Stomach smooth muscle (tissue), 2 donors: ENCODE results near the gene RIMS4.

Experiments used
- H3K27ac ChIP-seq: one replicate; pipeline ENCODE4 v1.7.0; 2013; ENCODE audit warnings: mild to moderate bottlenecking, low read length, inconsistent platforms
- H3K27me3 ChIP-seq, 2 donors: one replicate each; pipeline ENCODE4 v1.7.0; 2013; ENCODE audit warnings: low read length in 2 of 2; ENCODE audit not compliant: insufficient read depth in 2 of 2, control insufficient read depth in 1 of 2
- H3K36me3 ChIP-seq, 2 donors: one replicate each; pipeline ENCODE4 v1.7.0; 2013; ENCODE audit warnings: low read length in 2 of 2; ENCODE audit not compliant: control insufficient read depth in 2 of 2, insufficient read depth in 2 of 2
- H3K4me1 ChIP-seq: one replicate; pipeline ENCODE4 v1.7.0; 2013; ENCODE audit warnings: low read length; ENCODE audit not compliant: control insufficient read depth, insufficient read depth
- H3K4me3 ChIP-seq, 2 donors: one replicate each; pipeline ENCODE4 v1.7.0; 2013; ENCODE audit warnings: low read length in 2 of 2
- H3K9ac ChIP-seq, 2 donors: one replicate each; pipeline ENCODE4 v1.7.0; 2013; ENCODE audit warnings: low read length in 2 of 2, mild to moderate bottlenecking in 1 of 2
- H3K9me3 ChIP-seq, 2 donors: one replicate each; pipeline ENCODE4 v1.7.0; 2013; ENCODE audit warnings: low read length in 2 of 2; ENCODE audit not compliant: control insufficient read depth in 2 of 2
- donor health status: healthy.
- donor health status: Pancreatic carcinoma.

The RIMS4 gene

DNA sequence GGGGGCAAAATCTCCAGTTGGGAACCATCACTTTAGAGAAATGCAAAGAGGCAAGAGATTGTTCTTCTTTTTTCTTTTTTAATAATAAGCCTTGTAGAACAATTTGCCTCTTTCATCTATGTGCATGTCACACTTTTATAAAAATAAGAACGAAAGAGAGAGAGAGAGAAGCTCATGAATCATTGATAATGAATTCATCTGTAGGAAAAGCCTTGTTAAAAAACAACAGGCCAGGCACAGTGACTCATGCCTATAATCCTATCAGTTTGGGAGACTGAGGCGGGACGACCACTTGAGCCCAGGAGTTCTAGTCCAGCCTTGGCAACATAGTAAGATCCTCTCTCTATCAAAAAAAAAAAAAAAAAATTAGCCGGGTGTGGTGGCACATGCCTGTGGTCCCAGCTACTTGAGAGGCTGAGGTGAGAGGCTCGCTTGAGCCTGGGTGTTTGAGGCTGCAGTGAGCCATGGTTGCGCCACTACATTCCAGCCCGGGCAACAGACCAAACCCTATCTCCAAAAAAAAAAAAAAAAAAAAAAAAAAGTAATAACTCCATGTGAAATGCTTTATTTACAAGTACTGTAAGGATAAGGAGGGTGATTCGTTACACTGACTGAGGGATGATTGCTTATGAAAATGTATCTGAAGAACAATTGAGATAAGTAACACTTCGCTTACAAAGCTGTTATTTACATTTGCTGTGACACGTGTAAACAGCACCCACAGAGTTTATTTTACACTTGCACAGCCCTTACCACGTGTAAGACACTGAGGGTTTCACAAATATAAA, 89.2 kb downstream of the RIMS4 start:
- Histone ChIP-seq H3K4me3 (no peak overlapping the region), H3K27me3 (peaks cover 4 to 17% of the 10 kb centered on the region in 2 donors), H3K4me1 (peaks cover under 1% of the 10 kb centered on the region), H3K9ac (no peak overlapping the region), H3K36me3 (no peaks in the 10 kb centered on the region), H3K27ac (no peak overlapping the region), H3K9me3 (no peaks in the 10 kb centered on the region)

DNA sequence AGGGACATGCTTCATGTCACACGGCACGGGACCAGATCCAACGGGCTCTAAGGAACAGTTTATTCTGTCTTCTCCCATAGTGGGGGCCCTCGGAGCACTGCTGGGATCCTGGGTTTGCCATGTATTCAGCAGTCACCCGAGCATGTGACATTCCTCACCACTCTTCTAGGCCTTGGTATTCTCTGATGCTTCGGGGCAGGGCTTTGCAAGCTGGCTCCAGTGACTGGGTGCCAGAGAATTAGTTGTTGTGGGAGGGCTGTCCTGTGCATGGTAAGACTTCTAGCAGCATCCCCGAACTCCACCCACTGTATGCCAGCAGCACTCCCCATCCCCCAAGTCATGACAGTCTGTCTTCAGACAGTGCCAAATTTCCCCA, 89.7 kb downstream of the RIMS4 start:
- Histone ChIP-seq H3K4me1 (peaks cover 2% of the 10 kb centered on the region), H3K4me3 (no peak overlapping the region), H3K9me3 (no peaks in the 10 kb centered on the region), H3K27me3 (peaks cover 4 to 14% of the 10 kb centered on the region in 2 donors), H3K27ac (no peak overlapping the region), H3K9ac (no peak overlapping the region), H3K36me3 (no peaks in the 10 kb centered on the region)

DNA sequence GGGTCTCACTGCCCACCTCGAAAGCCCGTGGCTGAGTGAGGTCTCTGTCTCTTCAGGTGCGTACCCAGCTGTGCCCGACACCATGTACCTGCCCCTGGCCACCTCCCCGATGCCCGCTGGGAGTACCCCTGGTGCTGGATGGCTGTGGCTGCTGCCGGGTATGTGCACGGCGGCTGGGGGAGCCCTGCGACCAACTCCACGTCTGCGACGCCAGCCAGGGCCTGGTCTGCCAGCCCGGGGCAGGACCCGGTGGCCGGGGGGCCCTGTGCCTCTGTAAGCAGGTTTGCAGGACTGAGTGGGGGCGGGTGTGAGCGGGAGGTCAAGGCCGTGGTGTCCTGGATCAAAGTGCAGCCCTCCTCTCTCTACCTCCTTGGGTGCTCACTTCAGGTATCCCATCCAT, 90.5 kb downstream of the RIMS4 start:
- Histone ChIP-seq H3K27me3 (peaks cover 4 to 11% of the 10 kb centered on the region in 2 donors), H3K4me1 (peaks cover 7% of the 10 kb centered on the region), H3K9me3 (no peaks in the 10 kb centered on the region), H3K4me3 (no peak overlapping the region), H3K9ac (no peak overlapping the region), H3K27ac (no peak overlapping the region), H3K36me3 (no peaks in the 10 kb centered on the region)

DNA sequence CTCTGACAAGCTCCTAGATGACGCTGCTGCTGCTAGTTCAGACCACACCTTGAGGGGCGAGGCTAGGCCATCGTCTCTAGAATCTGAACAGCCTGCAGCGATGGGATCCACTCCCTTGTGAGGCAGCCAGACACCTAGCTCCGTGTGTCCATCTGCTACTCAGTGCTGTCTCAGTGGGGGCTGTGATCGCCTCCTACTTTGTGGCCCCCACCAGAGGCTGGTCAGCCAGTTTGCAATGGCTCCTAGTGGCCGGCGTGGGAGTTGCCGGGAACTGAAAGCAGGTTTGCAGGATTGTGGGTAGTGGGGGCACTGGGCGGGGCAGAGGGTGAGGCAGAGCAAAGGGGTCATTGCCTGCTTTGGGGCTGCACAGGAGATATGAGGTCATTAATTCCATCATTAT, 92.4 kb downstream of the RIMS4 start:
- Histone ChIP-seq H3K9ac (no peak overlapping the region), H3K9me3 (no peaks in the 10 kb centered on the region), H3K4me3 (no peak overlapping the region), H3K27me3 (peaks cover 0 to 5% of the 10 kb centered on the region in 2 donors), H3K4me1 (peaks cover 15% of the 10 kb centered on the region), H3K27ac (no peak overlapping the region), H3K36me3 (no peaks in the 10 kb centered on the region)

DNA sequence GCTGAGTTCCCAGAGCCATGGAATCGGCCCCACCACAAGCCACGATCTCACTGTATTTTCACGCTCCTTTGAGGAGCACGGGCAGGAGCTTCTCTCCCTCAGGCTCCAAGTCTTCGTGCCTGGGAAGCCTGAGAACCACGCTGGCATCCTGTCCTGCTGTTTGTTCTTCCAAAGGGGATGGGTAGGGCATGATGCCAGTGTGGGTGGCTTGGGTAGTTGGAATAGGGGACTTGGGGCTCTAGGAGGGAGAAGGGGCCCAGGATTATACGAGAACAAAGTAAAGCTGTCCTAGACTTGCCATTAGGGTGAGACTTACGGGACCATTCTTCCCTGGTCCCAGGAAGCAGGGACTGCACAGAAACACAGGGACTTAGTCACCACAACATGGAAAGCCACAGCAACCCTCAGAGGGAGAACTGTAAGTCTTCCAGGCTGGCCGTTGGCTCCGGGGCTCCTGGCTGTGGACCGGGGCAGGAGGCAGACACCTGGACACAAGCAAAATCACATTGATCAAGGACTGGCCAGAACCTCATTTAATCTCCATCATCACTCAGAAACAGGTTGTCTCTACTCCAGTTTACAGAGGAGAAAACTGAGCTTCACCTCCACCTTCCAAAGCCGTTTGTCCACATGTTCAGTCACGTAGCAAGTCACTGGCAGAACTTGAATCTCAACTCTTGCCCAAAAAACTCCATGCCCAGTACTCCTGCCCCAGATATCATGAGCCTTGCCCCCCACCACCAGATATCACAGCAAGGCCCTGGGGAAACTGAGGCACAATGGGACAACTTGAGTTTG, 93.8 kb downstream of the RIMS4 start:
- H3K4me1 ChIP-seq: peaks cover 15% of the 10 kb centered on the region
- no peaks in the 10 kb centered on the region for H3K36me3 ChIP-seq
- H3K9ac ChIP-seq: no peak overlapping the region
- no peak overlapping the region for H3K27ac ChIP-seq
- peaks cover 0 to 5% of the 10 kb centered on the region in 2 donors for H3K27me3 ChIP-seq
- H3K9me3 ChIP-seq: no peaks in the 10 kb centered on the region
- H3K4me3 ChIP-seq: peak overlapping the region in 1 of 2 donors; percentile 44

DNA sequence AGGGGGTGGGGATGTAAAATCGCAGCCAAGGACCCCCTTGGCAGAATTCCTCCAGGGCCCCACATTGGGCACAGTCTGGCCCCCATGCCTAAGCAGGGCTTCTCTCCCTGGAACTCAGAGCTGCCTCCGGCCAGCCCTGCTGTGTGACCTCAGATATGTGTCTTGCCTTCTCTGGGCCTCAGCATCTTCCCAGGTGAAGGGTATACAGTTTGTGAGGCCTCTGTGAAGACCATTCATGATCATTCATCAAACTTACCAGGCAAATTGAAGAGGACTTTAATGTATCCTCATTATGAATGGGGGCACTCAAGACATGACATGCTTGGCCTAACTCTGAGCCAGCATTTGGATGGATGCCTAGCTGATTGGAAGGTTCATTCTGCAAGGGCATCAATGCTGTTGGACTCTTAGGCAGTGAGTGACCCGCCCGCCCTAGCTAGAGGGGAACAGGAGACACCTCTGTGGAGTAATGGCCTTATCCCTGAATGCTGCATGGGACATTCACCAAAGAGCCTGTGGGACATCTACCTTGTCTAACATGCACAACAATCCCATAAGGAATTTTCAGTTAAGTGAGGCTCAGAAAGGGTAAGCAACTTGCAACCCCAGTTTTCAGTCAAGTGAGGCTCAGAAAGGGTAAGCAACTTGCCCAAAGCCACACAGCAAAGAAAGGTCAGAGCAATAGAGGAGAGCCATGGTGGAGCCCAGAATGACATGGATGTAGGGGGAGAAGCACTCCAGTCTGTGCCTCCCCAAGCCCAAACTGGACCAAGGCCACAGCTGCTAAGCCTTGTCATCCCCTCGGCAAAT, 94.6 kb downstream of the RIMS4 start:
- H3K27me3 ChIP-seq: peaks cover 0 to 5% of the 10 kb centered on the region in 2 donors
- H3K4me3 ChIP-seq: peak overlapping the region in 1 of 2 donors; percentile 55
- no peak overlapping the region for H3K27ac ChIP-seq
- no peaks in the 10 kb centered on the region for H3K36me3 ChIP-seq
- no peaks in the 10 kb centered on the region for H3K9me3 ChIP-seq
- no peak overlapping the region for H3K9ac ChIP-seq
- peaks cover 15% of the 10 kb centered on the region for H3K4me1 ChIP-seq

DNA sequence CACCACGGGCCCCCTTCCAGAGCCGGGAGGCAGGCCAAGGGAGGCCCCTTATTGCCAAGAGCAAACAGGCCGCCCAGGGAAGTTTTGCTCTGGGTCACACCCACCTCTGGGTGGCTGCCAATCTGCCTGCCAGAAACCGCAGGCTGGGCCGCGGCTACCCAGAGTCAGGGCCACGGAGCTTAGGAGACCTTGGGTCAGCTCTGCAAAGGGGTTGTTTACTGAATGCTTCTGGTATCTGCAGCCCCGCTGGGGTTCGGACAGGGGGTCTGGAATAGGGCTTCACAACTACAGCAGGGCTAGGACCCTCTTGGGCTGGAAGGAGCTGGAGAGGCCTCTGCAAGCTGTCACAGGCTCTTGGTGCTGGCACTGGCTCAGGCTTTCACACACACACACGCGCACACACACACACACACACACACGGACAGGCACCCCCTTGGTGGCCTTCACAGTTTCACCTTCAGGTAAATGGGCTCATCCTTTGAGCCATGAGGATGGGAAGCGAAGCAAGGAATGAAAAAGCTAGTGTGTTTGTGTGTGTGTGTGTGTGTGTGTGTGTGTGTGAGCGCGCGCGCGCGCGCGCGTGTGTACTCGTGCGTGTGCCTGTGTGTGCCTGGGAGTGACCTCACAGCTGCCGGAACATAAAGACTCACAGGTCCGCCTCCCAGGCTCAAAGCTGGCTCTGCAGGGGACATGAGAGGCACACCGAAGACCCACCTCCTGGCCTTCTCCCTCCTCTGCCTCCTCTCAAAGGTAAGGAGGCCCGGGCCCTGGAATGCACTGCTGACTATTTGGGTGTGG, 95.4 kb downstream of the RIMS4 start, which contains the start of gene CCN5:
CCN5 (plus strand) TSS at position 669 of the 798 bp plus-strand sequence; CDS start at position 691, 22 bp downstream.
- H3K27ac ChIP-seq: no peak within 1 kb of the TSS
- H3K36me3 ChIP-seq: no peaks in the 10 kb centered on the region
- H3K9ac ChIP-seq: no peak within 1 kb of the TSS
- peak within 1 kb of the TSS in 1 of 2 donors; percentile 55 for H3K4me3 ChIP-seq
- peaks cover 0 to 5% of the 10 kb centered on the region in 2 donors for H3K27me3 ChIP-seq
- no peaks in the 10 kb centered on the region for H3K9me3 ChIP-seq
- peaks cover 15% of the 10 kb centered on the region for H3K4me1 ChIP-seq

DNA sequence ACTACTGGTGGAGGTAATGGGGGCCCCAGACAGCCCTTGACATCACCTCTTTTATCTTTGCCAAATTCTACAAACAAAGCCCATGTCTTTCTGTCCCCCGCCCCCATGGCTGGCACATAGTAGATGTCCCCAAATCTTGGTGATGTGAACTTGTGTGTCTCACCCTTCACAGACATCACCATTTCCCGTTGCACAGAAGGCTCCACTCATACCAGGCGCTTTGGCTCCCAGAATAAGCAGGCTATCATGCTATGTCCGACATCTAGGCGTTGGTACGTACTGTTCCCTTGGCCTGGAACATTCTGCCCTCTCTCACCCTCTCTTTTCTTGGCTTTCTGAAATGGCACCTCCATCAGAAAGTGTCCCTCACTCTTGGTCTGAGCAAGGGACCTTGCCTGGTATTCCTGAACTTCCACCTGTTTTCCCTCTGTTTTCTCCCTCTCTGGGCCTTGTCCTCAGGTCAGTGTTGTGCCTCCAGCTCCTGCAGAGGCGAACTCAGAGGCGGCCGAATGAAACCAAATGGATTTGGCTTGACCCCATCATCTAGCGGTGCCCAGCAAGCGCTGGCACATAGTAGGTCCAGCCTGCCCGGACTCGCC, 96.1 kb downstream of the RIMS4 start:
- no peaks in the 10 kb centered on the region for H3K9me3 ChIP-seq
- H3K36me3 ChIP-seq: no peaks in the 10 kb centered on the region
- H3K4me3 ChIP-seq: peak overlapping the region in 1 of 2 donors; percentile 55
- H3K27me3 ChIP-seq: peaks cover 0 to 5% of the 10 kb centered on the region in 2 donors
- H3K4me1 ChIP-seq: peaks cover 15% of the 10 kb centered on the region
- no peak overlapping the region for H3K9ac ChIP-seq
- H3K27ac ChIP-seq: no peak overlapping the region

DNA sequence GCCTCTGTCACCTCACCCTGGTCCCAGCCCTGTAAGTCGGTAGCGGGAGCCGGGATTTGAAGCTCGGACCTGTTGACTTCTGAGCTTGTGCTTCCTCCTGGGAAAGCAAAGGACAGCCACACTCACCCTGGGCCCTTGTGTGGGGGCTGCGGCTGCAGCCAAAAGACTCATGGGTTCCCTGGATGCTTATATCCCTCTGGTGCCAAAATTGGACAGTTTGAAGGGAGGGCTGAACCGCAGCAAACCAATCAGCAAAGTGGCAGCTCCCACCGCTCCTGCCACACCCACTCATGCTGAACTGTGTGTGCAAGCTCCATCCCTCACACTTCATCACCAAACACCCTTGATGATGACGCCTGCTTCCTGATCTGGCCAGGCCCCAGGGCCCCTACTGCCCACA, 99.1 kb downstream of the RIMS4 start:
- peaks cover 19% of the 10 kb centered on the region for H3K4me1 ChIP-seq
- no peak overlapping the region for H3K4me3 ChIP-seq
- H3K27ac ChIP-seq: no peak overlapping the region
- H3K27me3 ChIP-seq: peaks cover 0 to 2% of the 10 kb centered on the region in 2 donors
- no peaks in the 10 kb centered on the region for H3K36me3 ChIP-seq
- H3K9ac ChIP-seq: no peak overlapping the region
- no peaks in the 10 kb centered on the region for H3K9me3 ChIP-seq
